HG02870 (cell line): ENCODE results near the gene TP53I3.
"Not testable (repeated sequence)": the region's sequence is repeated elsewhere in the genome, so short reads cannot be mapped to it uniquely, and the experiment has no call there.

Experiments used
- ATAC-seq: cut with Tn5 transposase; IDR thresholded peaks from one replicate; pipeline ENCODE4 v1.9.1; 2021; ENCODE audit warnings: mild to moderate bottlenecking, moderate library complexity; ENCODE audit not compliant: unreplicated experiment

Gene TP53I3

DNA sequence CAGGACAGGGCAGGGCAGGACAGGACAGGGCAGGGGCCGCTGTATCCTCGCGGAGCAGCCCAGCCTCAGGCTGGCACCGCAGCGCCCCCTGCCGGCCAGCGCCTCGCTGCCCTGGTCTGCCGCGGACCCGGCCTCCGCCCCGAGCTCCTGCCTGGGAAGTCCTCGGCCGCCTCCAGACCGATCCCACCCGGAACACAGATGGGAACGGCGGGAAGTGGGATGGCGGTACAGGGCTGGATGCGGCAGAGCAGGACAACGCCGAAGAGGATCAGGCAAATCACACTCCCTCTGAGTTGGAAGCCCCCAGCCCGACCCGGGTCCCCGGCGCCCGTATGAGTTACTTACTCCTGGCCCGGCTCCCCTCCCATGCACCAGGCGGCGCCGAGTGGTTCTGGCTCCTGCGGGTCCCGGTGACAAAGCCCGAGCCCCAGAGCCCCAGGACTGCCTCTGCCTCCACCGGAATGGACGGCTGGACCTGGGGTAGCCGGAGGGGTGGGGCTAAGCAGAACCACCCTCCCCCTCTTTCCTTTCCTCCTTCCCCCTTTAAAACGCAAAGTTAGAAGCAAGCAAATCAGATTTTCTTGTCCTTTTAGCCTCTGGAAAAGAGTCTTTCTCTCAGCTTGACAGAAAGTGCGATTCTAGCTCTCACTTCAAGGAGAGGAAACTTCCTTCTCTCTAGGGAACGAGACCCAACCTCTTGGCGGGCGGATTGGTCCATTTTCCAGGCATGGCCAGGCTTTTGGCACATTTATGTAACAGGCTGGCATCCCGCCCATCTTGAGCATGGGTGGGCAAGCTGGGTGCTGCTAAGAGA, at the start of gene TP53I3:
TSS of gene TP53I3 (minus strand) at position 449 of the 814 bp plus-strand sequence. CDS start 508 bp downstream, outside the sequence.
- ATAC-seq = peak; percentile 76

DNA sequence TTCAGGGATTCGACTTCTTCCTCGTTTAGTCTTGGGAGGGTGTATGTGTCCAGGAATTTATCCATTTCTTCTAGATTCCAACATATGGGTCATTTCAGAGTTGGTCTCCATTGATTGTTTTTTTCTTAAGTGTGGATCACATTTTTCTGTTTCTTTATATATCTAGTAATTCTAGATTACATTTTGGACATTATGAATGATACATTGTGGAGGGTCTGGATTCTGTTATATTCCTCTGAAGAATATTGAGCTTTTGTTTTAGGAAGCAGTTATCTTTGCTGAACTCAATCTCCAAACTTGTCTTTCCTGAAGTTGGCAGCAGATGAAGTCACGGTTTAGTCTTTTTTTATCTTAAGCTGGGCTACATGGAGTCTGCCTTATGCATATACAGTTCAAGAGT, 47.9 kb upstream of the TP53I3 start:
- no peak for ATAC-seq

DNA sequence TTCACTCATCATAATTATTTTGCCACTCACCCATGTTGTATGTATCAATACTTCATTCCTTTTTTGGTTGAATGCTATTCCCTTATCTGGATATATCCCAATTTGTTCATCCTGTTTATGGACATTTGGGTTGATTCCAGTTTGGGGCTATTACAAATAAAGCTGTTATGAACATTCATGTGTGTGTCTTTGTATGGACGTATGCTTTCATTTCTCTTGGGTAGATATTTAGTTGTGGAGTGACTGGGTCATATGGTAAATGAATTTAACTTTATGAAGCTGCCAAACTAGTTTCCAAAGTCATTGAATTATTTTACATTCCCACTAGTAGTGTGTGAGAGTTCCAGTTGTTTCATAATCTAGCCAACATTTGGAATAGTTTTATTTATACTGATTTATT, 41.3 kb upstream of the TP53I3 start:
- ATAC-seq = no peak

- ATAC-seq = peak; percentile 1
Measured at GRCh38 chr2:24123922-24124580, 39.4 kb upstream of the TP53I3 start.

DNA sequence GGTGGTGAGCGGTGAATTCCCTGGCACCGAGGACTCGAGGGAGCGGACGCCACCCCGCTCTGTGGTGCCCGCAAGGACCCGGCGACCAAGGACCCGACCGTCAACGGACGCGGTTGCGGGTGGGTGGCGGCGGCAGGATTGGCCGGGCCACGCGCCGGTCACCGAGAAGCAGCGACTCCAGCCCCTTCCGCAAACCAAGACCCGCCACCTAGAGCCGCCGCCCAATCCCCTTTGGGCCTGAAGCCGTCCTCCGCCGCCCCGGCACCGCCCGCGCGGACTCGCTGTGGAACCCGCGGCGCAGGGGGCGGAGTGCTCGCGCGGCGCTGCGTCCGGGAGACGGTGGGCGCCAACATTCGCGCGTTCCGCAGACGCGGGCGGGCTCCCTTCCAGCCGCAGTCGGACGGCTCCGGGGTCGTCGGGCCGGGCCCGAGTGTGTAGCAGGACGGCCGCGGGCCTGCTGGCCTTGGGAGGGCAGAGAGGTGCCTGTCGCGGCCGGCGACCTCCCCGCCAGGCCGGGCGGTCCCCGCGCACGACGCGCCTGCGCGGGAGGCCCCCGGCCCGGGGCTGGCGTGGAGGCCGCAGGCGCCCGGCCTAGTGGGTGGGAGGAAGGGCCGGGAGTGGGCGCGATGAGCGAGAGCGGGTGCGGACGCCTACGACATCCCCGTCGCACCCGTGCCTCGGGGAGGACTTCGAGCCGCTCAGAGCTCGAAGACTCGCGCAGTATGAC, 38.7 kb upstream of the TP53I3 start, which contains the start of the genes FAM228B and PFN4:
TSS of gene FAM228B (plus strand) at position 275 of the 727 bp plus-strand sequence. CDS start 893 bp downstream, outside the sequence.
TSS of gene PFN4 (minus strand) at position 140 of the 727 bp plus-strand sequence. CDS start 799 bp downstream, outside the sequence.
- ATAC-seq = peak; percentile 88

DNA sequence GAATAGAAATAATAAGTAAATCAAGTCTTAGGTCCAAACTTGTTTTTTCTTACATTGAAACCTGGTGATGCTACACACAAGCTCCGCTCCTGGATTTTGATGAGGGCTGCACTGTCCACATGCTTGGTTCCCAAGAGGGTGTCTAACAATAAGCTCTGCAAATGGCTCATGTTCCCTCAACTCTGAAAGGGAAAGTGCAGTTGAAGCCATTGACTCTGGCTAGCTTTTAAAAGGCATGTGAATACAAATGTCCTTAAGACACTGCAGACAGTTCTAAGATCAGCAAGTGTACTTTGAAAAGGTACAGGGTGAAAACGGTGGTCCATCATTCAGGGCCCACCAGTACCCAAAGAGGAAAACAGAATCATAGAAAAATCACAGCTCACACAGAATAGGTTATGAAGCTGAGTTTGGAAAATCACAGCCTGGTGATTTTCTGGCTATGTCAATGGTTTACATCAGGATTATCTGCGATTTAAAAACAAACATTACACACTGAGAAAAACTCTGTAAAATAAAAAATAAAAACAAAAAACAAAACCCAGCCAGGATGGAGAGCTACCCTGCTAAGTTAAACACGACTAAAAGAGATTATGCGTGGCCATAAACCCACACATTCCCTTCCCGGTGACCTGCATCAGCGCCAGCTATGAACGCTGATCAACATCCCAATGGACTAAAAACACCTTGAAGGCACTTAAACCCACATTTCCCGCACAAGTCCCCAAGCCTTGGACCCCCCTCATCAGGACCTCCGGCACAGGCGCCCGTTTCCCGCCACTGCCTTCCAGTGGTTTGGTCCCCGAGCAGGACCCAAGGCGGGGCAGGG, 37.9 kb upstream of the TP53I3 start:
- ATAC-seq = no peak

GRCh38 chr2:24121469-24121868, 36.8 kb upstream of the TP53I3 start:
- no peak for ATAC-seq

DNA sequence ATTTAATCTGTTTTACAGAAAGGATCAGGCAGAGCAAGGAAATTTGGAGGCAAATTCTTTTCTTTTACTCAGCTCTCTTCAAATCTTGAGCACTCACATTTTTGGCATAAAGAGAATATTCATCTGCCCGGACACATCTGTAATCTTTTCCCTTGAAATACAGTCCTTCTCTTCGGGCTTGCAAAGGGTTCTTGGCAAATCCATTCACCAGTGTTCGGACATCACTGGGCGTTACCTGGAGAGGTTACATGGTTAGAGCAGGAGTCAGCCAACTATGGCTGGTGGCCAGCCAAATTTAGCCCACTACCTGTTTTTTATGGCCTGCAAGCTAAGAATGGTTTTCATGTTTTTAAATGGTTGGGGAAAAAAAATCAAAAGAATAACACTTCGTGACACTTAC, 36.4 kb upstream of the TP53I3 start:
- ATAC-seq = no peak

DNA sequence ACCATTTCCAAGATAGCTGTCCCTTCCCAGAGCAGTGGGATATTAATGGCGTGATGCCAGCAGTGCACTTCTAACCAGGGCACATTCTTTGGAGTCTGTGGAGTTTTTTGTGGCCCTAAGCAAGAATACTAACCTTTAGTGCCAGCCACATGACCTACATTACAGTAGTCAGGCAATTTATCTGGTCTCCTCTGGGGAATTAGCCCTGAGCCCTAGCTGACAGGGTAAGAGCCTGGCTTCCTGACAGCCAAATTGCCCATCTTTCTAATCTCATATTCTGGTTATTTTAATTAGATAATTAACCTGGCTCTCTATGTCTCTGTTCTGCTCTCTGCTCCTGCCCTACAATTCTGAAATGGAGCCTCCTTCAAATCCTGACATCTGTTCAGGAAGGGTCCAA, 33.3 kb upstream of the TP53I3 start:
- no peak for ATAC-seq

- no peak for ATAC-seq
Measured at GRCh38 chr2:24115057-24115456, 30.4 kb upstream of the TP53I3 start.

GRCh38 chr2:24111407-24111901, 26.8 kb upstream of the TP53I3 start:
- no peak for ATAC-seq

DNA sequence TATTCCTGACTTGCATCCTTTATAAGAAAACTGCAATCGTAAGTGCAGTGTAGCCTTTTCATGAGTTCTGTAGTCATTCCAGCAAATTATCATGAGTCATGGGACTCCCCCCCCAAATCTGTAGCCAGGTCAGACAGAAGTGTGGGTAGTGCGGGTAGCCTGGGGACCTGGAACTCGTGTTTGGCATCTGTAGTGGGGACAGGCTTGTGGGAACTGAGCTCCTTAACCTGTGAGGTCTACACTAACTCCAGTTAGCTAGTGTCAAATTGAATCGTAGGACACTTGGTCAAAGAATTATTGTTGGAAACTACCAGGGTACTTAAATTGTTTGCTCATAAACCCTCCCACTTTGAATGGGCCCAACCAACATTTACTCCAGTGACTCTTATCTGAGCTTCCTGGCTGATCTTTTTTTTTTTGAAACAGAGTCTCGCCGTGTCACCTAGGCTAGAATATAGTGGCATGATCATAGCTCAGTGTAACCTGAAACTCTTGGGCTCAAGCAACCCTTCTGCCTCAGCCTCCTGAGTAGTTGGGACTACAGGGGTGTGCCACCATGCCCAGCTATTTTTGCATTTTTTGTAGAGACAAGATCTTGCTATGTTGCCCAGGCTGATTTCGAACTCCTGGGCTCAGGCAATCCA, 26.1 kb upstream of the TP53I3 start:
- no peak for ATAC-seq

- ATAC-seq = not testable (repeated sequence)
Measured at GRCh38 chr2:24109431-24109830, 24.8 kb upstream of the TP53I3 start.

DNA sequence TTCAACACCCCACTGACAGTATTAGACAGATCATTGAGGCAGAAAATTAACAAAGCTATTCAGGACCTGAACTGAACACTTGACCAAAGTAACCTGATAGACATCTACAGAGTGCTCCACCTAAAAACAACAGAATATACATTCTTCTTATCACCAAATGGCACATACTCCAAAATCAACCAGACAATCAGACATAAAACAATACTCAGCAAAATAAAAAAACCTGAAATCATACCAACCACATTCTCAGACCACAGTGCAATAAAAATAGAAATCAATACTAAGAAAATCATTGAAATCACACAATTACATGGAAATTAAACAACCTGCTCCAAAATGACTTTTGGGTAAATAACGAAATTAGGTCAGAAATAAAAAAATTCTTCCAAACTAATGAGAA, 22.7 kb upstream of the TP53I3 start:
- ATAC-seq = no peak

DNA sequence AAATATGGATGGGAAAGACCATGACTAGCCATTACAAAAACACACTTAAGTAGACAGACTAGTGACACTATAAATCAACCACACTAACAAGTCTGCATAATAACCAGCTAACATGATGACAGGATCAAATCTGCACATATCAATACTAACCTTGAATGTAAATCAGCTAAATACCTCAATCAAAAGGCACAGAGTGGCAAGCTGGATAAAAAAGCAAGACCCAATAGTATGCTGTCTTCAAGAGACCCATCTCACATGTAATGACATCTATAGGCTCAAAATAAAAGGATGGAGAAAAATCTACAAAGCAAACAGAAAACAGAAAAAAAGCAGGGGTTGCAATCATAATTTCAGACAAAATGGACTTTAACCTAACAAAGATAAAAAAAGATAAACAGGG, 22.2 kb upstream of the TP53I3 start:
- ATAC-seq = no peak

- no peak for ATAC-seq
Measured at GRCh38 chr2:24105816-24106215, 21.2 kb upstream of the TP53I3 start.

DNA sequence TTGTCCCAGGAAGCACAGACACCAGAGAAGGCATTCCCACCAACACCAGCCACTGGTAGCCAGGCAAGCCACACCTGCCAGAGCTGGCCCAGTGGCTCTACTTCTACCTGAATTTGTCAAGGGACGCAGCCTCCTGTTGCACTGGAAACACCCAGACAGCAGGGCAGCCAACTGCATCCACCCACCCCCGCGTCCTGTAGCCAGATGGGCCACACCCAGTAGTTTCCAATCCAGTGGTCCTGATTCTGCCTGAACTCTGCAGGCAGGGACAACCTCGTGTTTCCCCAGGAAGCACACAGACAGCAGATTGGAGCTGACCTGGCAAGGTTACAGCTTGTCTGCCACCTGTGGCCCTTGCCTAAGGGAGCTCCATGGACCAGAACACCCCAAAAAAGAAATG, 20.3 kb upstream of the TP53I3 start:
- no peak for ATAC-seq

DNA sequence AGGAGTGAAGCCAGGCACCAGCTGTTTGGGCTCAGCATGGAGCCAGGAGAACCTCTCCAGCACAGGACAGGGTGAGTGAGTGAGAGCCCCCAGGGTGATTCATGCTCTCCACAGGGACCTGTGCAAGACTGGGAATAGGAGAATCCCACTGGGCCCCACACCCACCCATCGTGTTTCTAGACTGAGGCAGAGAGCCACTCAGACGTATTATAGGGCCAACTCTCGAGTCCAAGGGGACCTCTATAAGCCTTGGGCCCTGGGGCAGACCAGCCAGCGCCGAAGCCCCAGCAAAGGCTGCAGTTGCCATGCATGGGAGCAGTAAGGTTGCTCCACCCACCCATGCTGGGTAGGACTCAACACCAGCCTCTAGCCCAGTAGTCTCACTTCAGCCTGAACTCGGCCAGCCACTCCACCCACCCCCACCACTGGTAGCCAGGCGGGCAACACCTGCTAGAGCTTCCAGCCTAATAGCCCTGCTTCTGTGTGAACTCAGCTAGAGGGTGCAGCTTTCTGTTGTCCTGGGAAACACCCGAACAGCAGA, 19.5 kb upstream of the TP53I3 start:
- ATAC-seq = no peak

DNA sequence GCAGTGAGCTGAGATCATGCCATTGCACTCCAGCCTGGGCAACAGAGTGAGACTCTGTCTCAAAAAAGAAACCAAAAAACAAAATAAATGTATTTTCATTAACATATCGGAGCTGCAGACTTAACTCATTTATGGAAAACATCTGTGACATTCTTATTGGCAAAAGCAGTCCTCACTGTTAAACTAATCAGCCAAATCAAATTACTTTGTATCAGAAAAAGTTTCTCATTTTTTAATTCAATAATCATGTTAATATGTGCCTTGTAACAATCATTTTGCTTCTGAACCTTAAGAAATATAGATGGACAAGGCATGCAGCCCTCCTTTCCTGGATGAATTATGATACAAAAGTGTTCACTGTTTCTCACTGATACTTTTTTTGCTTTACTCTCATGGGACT, 18.0 kb upstream of the TP53I3 start:
- no peak for ATAC-seq

DNA sequence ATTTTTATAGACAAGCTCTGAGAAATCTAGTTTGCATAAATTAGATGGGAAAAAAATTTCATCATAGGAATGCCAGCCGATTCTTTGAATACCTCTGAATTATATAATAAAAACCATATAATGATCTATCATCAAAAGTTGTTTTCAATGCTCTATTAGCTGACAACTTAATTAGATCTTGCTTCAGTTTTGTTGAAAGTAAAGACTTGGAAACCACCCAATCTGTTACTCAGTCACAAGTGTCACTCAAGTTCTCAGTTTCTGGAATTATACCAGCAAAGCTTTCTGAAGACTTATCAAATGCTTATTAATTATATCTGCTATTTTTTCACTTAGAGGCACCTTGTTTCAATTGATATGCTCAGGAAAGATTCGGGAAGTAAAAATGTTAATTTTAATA, 17.4 kb upstream of the TP53I3 start:
- no peak for ATAC-seq
